Nephron progenitor cell (in vitro differentiated cells): ENCODE data around the gene ZNF189.

Source experiments
- DNase-seq: peaks from one replicate; pipeline ENCODE4 v3.0.0; 2021
- H3K27ac Mint-ChIP-seq: 2 replicates; pipeline ENCODE4 v1.8.0; 2021; ENCODE audit warnings: mild to moderate bottlenecking, moderate library complexity, mixed read lengths
- H3K27me3 Mint-ChIP-seq: 2 replicates; pipeline ENCODE4 v1.8.0; 2021; ENCODE audit warnings: mild to moderate bottlenecking, low read depth, mixed read lengths; ENCODE audit not compliant: poor library complexity
- H3K36me3 Mint-ChIP-seq: 2 replicates; pipeline ENCODE4 v1.8.0; 2021; ENCODE audit warnings: low read depth, mixed read lengths
- H3K4me1 Mint-ChIP-seq: 2 replicates; pipeline ENCODE4 v1.8.0; 2021; ENCODE audit warnings: mixed read lengths
- H3K4me3 Mint-ChIP-seq: 2 replicates; pipeline ENCODE4 v1.8.0; 2021; ENCODE audit warnings: mild to moderate bottlenecking, moderate library complexity, mixed read lengths
- H3K9me3 Mint-ChIP-seq: 2 replicates; pipeline ENCODE4 v1.8.0; 2021; ENCODE audit warnings: mild to moderate bottlenecking, moderate library complexity, mixed read lengths
- CTCF ChIP-seq: fragments of 200-600 bp; sonication (generic); IDR thresholded peaks from 2 replicates; pipeline ENCODE4 v1.5.0; 2021; ENCODE audit warnings: antibody characterized with exemption

ZNF189 gene

DNA sequence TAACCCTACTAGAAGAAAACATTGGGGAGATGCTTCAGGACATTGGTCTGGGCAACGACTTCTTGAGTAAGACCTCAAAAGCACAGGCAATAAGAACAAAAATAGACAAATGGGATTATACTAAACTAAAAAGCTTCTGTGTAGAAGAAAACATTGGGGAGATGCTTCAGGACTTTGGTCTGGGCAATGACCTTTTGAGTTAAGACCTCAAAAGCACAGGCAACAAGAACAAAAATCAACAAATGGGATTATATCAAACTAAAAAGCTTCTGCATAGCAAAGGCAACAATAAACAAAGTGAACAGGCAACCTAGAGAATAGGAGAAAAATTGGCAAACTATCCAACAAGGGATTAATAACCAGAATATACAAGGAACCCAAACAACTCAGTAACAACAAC is 4.0 kb upstream of the ZNF189 start:
- DNase-seq, result no peak
- Mint-ChIP-seq H3K4me3 (peak overlapping the region; percentile 7), H3K9me3 (peaks cover 78% of the 10 kb centered on the region), H3K36me3 (peaks cover 87% of the 10 kb centered on the region), H3K27me3 (no peaks in the 10 kb centered on the region), H3K27ac (no peak overlapping the region), H3K4me1 (peaks cover 14% of the 10 kb centered on the region)
- TF ChIP-seq CTCF, result no peak

GRCh38 chr9:101397746-101398067 is 944 bp upstream of the ZNF189 start:
- peaks cover 80% of the 10 kb centered on the region for H3K9me3 Mint-ChIP-seq
- no peaks in the 10 kb centered on the region for H3K27me3 Mint-ChIP-seq
- peak overlapping the region; percentile 99 for H3K4me3 Mint-ChIP-seq
- H3K36me3 Mint-ChIP-seq, result peaks cover 87% of the 10 kb centered on the region
- no peak for DNase-seq
- peak overlapping the region; percentile 100 for H3K27ac Mint-ChIP-seq
- TF ChIP-seq CTCF, result no peak
- H3K4me1 Mint-ChIP-seq, result peaks cover 35% of the 10 kb centered on the region

DNA sequence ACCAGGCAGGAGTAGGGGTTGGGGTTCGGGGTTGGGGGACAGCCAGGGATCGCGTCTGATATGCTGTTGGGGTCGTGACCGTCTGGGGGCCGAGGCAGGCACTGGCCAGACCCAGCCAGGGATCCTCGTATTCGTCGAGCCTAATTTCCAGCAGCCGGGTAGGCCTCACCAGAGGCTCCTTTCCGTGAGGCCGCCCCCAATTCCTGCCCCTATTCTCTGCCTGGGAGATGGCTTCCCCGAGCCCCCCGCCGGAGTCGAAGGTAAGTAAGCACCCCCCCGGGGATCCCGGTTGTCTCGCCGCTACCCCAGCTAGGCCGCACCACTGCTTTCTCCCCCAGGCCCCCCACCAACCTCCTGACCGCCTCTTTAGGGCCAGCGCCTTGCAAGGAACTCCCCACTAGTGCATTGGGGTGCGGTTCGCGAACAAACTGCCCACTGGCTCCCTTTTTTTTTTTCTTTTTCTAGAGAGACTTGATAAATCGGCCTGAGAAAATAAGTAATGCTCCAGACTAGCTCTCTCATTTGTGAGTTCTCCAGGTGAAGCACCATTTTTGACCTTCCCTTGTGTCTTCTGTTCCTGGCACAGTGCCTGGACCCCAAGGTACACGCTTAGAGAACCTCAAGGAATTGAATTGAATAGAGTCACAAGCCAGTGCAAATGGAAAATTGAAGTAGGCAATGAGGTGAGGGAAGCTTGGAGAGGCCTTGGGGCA is 435 bp downstream of the ZNF189 start:
- Mint-ChIP-seq H3K27ac (peak overlapping the region; percentile 100), H3K4me1 (peaks cover 35% of the 10 kb centered on the region), H3K27me3 (no peaks in the 10 kb centered on the region), H3K9me3 (peaks cover 80% of the 10 kb centered on the region), H3K36me3 (peaks cover 87% of the 10 kb centered on the region), H3K4me3 (peak overlapping the region; percentile 99)
- no peak for TF ChIP-seq CTCF
- DNase-seq, result no peak

DNA sequence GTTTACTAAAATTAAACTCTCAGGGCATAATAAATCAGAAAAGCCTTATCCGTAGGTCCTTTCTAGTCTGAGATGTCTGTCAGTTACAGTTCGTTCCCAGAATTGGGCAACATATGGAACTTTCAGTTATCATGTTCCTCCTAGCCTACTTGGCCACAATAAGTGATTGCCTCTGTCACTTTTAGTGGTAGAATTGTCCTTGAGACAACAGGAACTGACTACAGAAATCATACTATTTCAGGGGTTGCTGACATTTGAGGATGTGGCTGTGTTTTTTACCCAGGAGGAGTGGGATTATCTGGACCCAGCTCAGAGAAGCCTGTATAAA is 956 bp downstream of the ZNF189 start:
- H3K36me3 Mint-ChIP-seq, result peaks cover 87% of the 10 kb centered on the region
- H3K4me1 Mint-ChIP-seq, result peaks cover 35% of the 10 kb centered on the region
- H3K9me3 Mint-ChIP-seq, result peaks cover 80% of the 10 kb centered on the region
- H3K27me3 Mint-ChIP-seq, result no peaks in the 10 kb centered on the region
- DNase-seq, result no peak
- H3K4me3 Mint-ChIP-seq, result peak overlapping the region; percentile 99
- TF ChIP-seq CTCF, result no peak
- no peak overlapping the region for H3K27ac Mint-ChIP-seq

GRCh38 chr9:101400120-101400519 is 1.5 kb downstream of the ZNF189 start:
- Mint-ChIP-seq H3K27me3 (peaks cover under 1% of the 10 kb centered on the region), H3K36me3 (peaks cover 87% of the 10 kb centered on the region), H3K4me1 (peaks cover 35% of the 10 kb centered on the region), H3K9me3 (peaks cover 80% of the 10 kb centered on the region), H3K4me3 (peak overlapping the region; percentile 99), H3K27ac (no peak overlapping the region)
- TF ChIP-seq CTCF, result no peak
- DNase-seq, result no peak

- H3K4me3 Mint-ChIP-seq, result no peak overlapping the region
- H3K9me3 Mint-ChIP-seq, result peaks cover 90% of the 10 kb centered on the region
- H3K27ac Mint-ChIP-seq, result no peak overlapping the region
- H3K4me1 Mint-ChIP-seq, result peaks cover 26% of the 10 kb centered on the region
- H3K27me3 Mint-ChIP-seq, result peaks cover 5% of the 10 kb centered on the region
- peaks cover 96% of the 10 kb centered on the region for H3K36me3 Mint-ChIP-seq
- no peak for TF ChIP-seq CTCF
- DNase-seq, result no peak
Measured at GRCh38 chr9:101403516-101404285, 5.0 kb downstream of the ZNF189 start.
